Upper lobe of right lung (tissue), 1 donor: ENCODE data around the gene MAPK8IP2. TPM values are rescaled to one million over a fixed set of nuclear protein-coding genes. Genes with fewer than 3 reads are reported as not detected.
A peak's percentile ranks its signal among the peaks of the same experiment; 100 is the strongest.

ENCODE experiments used
- ATAC-seq: fragments of 200-7000 bp; cut with Tn5 transposase; one replicate; pipeline ENCODE4 v1.9.1; 2020; ENCODE audit warnings: mild to moderate bottlenecking, moderate library complexity
- DNase-seq: peaks from one replicate; pipeline ENCODE4 v3.0.0-alpha.2; 2020
- H3K27ac ChIP-seq: fragments of 200-600 bp; one replicate; pipeline ENCODE4 v1.8.0; 2022
- H3K27me3 ChIP-seq: fragments of 200-600 bp; one replicate; pipeline ENCODE4 v1.8.0; 2022; ENCODE audit warnings: mild to moderate bottlenecking
- H3K36me3 ChIP-seq: fragments of 200-600 bp; one replicate; pipeline ENCODE4 v1.8.0; 2022
- H3K4me1 ChIP-seq: fragments of 200-600 bp; one replicate; pipeline ENCODE4 v1.8.0; 2022
- H3K4me3 ChIP-seq: fragments of 200-600 bp; one replicate; pipeline ENCODE4 v1.8.0; 2022; ENCODE audit warnings: mild to moderate bottlenecking
- H3K9me3 ChIP-seq: fragments of 200-600 bp; one replicate; pipeline ENCODE4 v1.8.0; 2022
- intact Hi-C: fragments of 100-400 bp; cut with DNase I; formaldehyde crosslinking; loops from one replicate; pipeline ENCODE4 v1.11.0; 2022
- total RNA-seq: library from RNA; stranded (reverse); fragmentation: NEBNext Ultra II Directional; extraction: Animal tissue kit (Norgen Biotek cat#: 25700); gene quantifications from one replicate; pipeline ENCODE4 v1.2.1, GENCODE V29; 2021
- TF ChIP-seq, protein P1 (sequence below): fragments of 200-600 bp; IDR thresholded peaks from one replicate; pipeline ENCODE4 v1.8.0; 2022; ENCODE audit warnings: antibody characterized with exemption
- donor health status: DM: no; HTN: yes; CAD: no; lungs with severe emphysema.

MAPK8IP2 gene
- total RNA-seq, 1 donor from 2014 or later, result 2.6 TPM

DNA sequence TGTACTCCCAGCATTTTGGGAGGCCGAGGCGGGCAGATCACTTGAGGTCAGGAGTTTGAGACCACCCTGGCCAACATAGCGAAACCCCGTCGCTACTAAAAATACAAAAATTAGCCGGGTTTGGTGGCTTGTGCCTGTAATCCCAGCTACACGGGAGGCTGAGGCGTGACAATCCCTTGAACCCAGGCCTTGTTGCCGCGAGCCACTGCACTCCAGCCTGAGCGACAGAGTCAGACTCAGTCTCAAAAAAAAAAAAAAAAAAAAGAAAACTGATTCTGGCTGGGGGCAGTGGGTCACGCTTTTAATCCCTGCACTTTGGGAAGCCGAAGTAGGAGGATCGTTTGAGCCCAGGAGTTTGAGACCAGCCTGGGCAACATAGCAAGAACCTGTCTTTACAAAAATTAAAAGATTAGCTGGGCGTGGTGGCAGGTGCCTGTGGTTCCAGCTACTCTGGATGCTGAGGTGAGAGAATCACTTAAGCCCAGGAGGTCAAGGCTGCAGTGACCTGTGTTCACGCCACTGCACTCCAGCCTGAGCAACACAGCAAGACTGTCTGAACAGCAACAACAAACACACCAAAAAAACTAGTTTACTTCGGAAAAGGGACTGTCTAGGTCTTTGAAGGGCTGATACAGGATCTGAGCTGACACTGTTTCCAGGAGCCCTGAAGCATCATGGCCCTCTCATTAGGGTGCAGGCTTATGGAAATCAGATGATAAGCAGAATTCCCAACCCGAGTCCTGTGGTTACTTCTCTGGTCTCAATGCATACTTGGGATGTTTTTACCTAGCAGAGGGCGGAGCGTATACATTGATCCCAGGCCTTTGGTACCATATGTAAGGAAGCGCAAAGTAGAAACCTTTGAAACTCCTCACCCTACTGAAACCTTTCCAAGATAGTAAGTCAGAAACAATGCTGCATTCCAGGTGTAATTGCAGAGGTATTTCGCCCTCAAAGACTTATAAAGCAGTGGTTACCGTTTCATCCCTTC, 16.2 kb upstream of the MAPK8IP2 start:
- TF ChIP-seq, protein P1, sequence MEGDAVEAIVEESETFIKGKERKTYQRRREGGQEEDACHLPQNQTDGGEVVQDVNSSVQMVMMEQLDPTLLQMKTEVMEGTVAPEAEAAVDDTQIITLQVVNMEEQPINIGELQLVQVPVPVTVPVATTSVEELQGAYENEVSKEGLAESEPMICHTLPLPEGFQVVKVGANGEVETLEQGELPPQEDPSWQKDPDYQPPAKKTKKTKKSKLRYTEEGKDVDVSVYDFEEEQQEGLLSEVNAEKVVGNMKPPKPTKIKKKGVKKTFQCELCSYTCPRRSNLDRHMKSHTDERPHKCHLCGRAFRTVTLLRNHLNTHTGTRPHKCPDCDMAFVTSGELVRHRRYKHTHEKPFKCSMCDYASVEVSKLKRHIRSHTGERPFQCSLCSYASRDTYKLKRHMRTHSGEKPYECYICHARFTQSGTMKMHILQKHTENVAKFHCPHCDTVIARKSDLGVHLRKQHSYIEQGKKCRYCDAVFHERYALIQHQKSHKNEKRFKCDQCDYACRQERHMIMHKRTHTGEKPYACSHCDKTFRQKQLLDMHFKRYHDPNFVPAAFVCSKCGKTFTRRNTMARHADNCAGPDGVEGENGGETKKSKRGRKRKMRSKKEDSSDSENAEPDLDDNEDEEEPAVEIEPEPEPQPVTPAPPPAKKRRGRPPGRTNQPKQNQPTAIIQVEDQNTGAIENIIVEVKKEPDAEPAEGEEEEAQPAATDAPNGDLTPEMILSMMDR, result no peak
- ATAC-seq (no peak), DNase-seq (peak; percentile 40)
- H3K4me3 ChIP-seq, result no peak overlapping the region
- peaks cover 13% of the 10 kb centered on the region for H3K4me1 ChIP-seq
- intact Hi-C loops, result no loop called here
- no peaks in the 10 kb centered on the region for H3K9me3 ChIP-seq
- H3K27ac ChIP-seq, result no peak overlapping the region
- H3K27me3 ChIP-seq, result no peaks in the 10 kb centered on the region
- H3K36me3 ChIP-seq, result no peaks in the 10 kb centered on the region

DNA sequence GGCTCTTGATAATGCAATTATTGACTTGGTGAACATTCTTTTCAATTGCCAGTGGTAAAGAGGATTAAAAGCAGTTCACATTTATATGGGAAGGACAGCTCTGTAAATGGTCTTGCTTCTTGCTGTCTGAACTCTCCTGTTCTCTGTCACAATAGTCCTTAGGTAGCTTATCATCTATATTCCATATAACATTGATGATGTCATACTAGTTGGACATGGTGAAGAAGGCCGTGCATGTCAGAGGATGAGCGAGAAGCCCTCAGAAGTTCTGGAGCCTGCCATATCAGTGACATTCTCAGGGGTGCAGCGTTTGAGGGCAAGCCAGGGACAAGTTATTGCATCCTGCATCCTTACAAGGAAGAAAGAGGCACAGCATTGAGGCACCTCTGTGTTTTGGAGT, 15.4 kb upstream of the MAPK8IP2 start:
- H3K27ac ChIP-seq, result no peak overlapping the region
- no peak overlapping the region for H3K4me3 ChIP-seq
- TF ChIP-seq, protein P1, result no peak

DNA sequence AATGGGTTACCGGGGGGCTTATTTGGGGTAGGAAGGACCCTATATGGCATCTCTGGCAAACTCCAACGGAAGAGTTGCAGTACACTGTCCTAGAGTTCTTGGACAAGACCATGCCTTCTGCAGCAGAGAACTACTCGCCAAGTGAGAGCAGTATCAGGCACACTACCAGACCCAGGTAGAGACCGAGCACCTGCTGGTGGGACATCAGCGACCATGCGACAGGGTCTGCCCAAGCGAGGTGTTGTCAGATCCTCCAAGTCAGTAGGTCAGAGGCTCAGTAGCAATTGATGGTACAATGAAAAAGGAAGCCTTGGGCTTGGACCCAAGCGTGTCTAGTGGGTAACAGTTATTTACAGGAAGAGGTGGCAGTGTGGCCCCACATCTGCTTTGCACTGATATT, 14.8 kb upstream of the MAPK8IP2 start:
- no peaks in the 10 kb centered on the region for H3K9me3 ChIP-seq
- peaks cover 13% of the 10 kb centered on the region for H3K4me1 ChIP-seq
- TF ChIP-seq, protein P1, result no peak
- DNase-seq (peak; percentile 23), ATAC-seq (no peak)
- H3K4me3 ChIP-seq, result no peak overlapping the region
- H3K27me3 ChIP-seq, result no peaks in the 10 kb centered on the region
- intact Hi-C loops, result no loop called here
- H3K36me3 ChIP-seq, result no peaks in the 10 kb centered on the region
- H3K27ac ChIP-seq, result no peak overlapping the region

More for the DNA sequence above, 15.4 kb upstream of the MAPK8IP2 start:
- ATAC-seq (no peak), DNase-seq (no peak)
- Histone ChIP-seq H3K36me3 (no peaks in the 10 kb centered on the region), H3K9me3 (no peaks in the 10 kb centered on the region), H3K4me1 (peaks cover 13% of the 10 kb centered on the region), H3K27me3 (no peaks in the 10 kb centered on the region)
- intact Hi-C loops, result no loop called here

DNA sequence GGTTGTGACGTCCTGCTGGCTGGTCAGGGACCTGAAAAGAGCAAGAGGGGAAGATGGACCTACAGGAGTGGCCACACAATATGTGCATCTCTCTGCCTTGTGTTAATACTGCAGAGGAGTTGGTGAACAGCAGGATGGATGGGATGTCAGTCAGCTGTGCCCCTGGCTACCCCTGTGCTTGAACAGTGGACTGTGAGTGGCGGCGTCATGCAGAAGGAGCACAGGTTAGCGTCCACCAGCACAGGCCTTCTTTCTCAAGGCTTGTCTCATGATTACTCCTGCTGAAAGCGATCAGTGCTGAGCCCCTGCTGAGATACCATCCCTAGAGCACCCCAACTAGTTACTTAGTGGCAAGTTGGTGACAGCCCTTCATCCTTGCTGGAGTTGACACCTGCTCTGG, 14.2 kb upstream of the MAPK8IP2 start:
- H3K4me1 ChIP-seq, result peaks cover 9% of the 10 kb centered on the region
- H3K4me3 ChIP-seq, result no peak overlapping the region
- intact Hi-C loops, result no loop called here
- no peak overlapping the region for H3K27ac ChIP-seq
- no peaks in the 10 kb centered on the region for H3K9me3 ChIP-seq
- H3K36me3 ChIP-seq, result no peaks in the 10 kb centered on the region
- TF ChIP-seq, protein P1, result no peak
- DNase-seq (peak; percentile 18), ATAC-seq (no peak)
- no peaks in the 10 kb centered on the region for H3K27me3 ChIP-seq

DNA sequence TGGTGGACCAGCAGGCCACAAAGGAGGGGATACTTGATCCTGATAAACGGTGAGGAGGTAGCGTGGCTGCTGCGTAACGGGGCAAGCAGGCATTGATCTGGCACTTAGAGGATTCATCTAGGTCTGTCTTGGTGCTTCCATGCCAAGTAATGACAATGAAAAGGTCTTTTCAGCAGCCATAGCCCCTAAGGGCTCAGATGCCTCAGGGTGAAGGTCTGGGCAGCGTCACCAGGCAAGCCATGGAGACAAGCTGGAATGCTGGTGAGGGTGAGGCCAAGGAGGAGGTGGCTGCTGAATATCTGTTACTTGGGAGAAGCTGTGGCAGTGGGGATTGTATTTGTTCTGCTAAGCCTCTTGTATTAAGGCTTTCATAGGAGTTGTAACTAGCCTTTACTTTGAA, 13.2 kb upstream of the MAPK8IP2 start:
- H3K4me1 ChIP-seq, result peaks cover 4% of the 10 kb centered on the region
- ATAC-seq, result no peak
- intact Hi-C loops, result no loop called here
- DNase-seq, result peak; percentile 25
- no peak overlapping the region for H3K4me3 ChIP-seq
- H3K27ac ChIP-seq, result no peak overlapping the region
- no peaks in the 10 kb centered on the region for H3K36me3 ChIP-seq
- no peaks in the 10 kb centered on the region for H3K27me3 ChIP-seq
- H3K9me3 ChIP-seq, result no peaks in the 10 kb centered on the region
- TF ChIP-seq, protein P1, result no peak
